GM23338 (cell line): ENCODE data around the gene COL6A1. TPM values are rescaled to one million over a fixed set of nuclear protein-coding genes. Genes with fewer than 3 reads are reported as not detected.

Source experiments
- ATAC-seq: fragments of 200-7000 bp; cut with Tn5 transposase; 3 replicates; pipeline ENCODE4 v1.9.1; 2020
- DNase-seq: peaks from one replicate; pipeline ENCODE4 v3.0.0-alpha.2; 2015; ENCODE audit warnings: low spot score
- H2AFZ ChIP-seq: fragments of 200-600 bp; sonication (generic); 2 replicates; pipeline ENCODE4 v1.8.0; 2016; ENCODE audit warnings: antibody characterized with exemption, mild to moderate bottlenecking, moderate library complexity
- H3F3A ChIP-seq: fragments of 200-600 bp; sonication (generic); replicated peaks from 2 replicates; pipeline ENCODE4 v1.8.0; 2017; ENCODE audit warnings: antibody characterized with exemption, mixed run types, low read depth
- H3K27ac ChIP-seq: fragments of 200-600 bp; sonication (generic); 2 replicates; pipeline ENCODE4 v1.6.1; 2016; ENCODE audit warnings: low read depth
- H3K27me3 ChIP-seq: fragments of 200-600 bp; sonication (generic); 2 replicates; pipeline ENCODE4 v1.8.0; 2016; ENCODE audit warnings: mild to moderate bottlenecking, mixed run types, moderate library complexity; ENCODE audit not compliant: insufficient read depth
- H3K36me3 ChIP-seq: fragments of 200-600 bp; sonication (generic); 2 replicates; pipeline ENCODE4 v1.8.0; 2016; ENCODE audit warnings: mild to moderate bottlenecking; ENCODE audit not compliant: insufficient read depth
- H3K4me1 ChIP-seq: fragments of 200-600 bp; sonication (generic); 2 replicates; pipeline ENCODE4 v1.8.0; 2016; ENCODE audit warnings: mild to moderate bottlenecking, moderate library complexity; ENCODE audit not compliant: insufficient read depth
- H3K4me2 ChIP-seq: fragments of 200-600 bp; sonication (generic); 2 replicates; pipeline ENCODE4 v1.7.1; 2017; ENCODE audit warnings: mixed run types
- H3K4me3 ChIP-seq: fragments of 200-600 bp; sonication (generic); 2 replicates; pipeline ENCODE4 v1.6.1; 2016; ENCODE audit warnings: mixed run types
- H3K79me2 ChIP-seq: fragments of 200-600 bp; sonication (generic); replicated peaks from 2 replicates; pipeline ENCODE4 v1.8.0; 2017; ENCODE audit warnings: mild to moderate bottlenecking; ENCODE audit not compliant: insufficient read depth
- H3K9me2 ChIP-seq: fragments of 200-600 bp; sonication (generic); 2 replicates; pipeline ENCODE4 v1.8.0; 2017; ENCODE audit not compliant: insufficient read depth
- H4K20me1 ChIP-seq: fragments of 200-600 bp; sonication (generic); replicated peaks from 2 replicates; pipeline ENCODE4 v1.8.0; 2017; ENCODE audit warnings: mild to moderate bottlenecking; ENCODE audit not compliant: insufficient read depth
- H3K27ac Mint-ChIP-seq: 2 replicates; pipeline ENCODE4 v1.8.0; 2020; ENCODE audit warnings: inconsistent platforms, mild to moderate bottlenecking, moderate library complexity, mixed read lengths
- H3K27me3 Mint-ChIP-seq: 3 replicates; pipeline ENCODE4 v1.8.0; 2022; ENCODE audit warnings: low read depth, mild to moderate bottlenecking, moderate library complexity, mixed read lengths, inconsistent platforms; ENCODE audit not compliant: insufficient read depth, poor library complexity
- H3K36me3 Mint-ChIP-seq: 3 replicates; pipeline ENCODE4 v1.8.0; 2021; ENCODE audit warnings: low read depth, mild to moderate bottlenecking, inconsistent platforms, moderate library complexity, mixed read lengths
- H3K4me1 Mint-ChIP-seq: 3 replicates; pipeline ENCODE4 v1.8.0; 2020; ENCODE audit warnings: mild to moderate bottlenecking, inconsistent platforms, mixed read lengths
- H3K4me3 Mint-ChIP-seq: 3 replicates; pipeline ENCODE4 v1.8.0; 2021; ENCODE audit warnings: moderate library complexity, mild to moderate bottlenecking, inconsistent platforms, mixed read lengths
- H3K9me3 Mint-ChIP-seq: 3 replicates; pipeline ENCODE4 v1.8.0; 2020; ENCODE audit warnings: moderate library complexity, mild to moderate bottlenecking, inconsistent platforms, mixed read lengths
- CREB1 ChIP-seq: fragments of 250-450 bp; sonication (Bioruptor Pico); IDR thresholded peaks from 2 replicates; pipeline ENCODE4 v1.5.0; 2020; ENCODE audit warnings: low read depth, mild to moderate bottlenecking, moderate library complexity
- EZH2 ChIP-seq: fragments of 200-600 bp; sonication (generic); IDR thresholded peaks from one replicate; pipeline ENCODE4 v1.8.0; 2017; ENCODE audit warnings: antibody characterized with exemption, mild to moderate bottlenecking, low read depth; ENCODE audit not compliant: unreplicated experiment
- EZH2phosphoT487 ChIP-seq: fragments of 200-600 bp; sonication (generic); IDR thresholded peaks from one replicate; pipeline ENCODE4 v1.8.1; 2018; ENCODE audit warnings: antibody characterized with exemption; ENCODE audit not compliant: unreplicated experiment
- JUNB ChIP-seq: IDR thresholded peaks from one replicate; pipeline ENCODE4 v1.6.1; 2016; ENCODE audit warnings: antibody characterized with exemption; ENCODE audit not compliant: unreplicated experiment
- NANOG ChIP-seq: IDR thresholded peaks from 2 replicates; pipeline ENCODE4 v1.6.1; 2016; ENCODE audit warnings: antibody characterized with exemption, borderline replicate concordance
- POLR2AphosphoS5 ChIP-seq: IDR thresholded peaks from 2 replicates; pipeline ENCODE4 v1.6.1; 2016; ENCODE audit warnings: antibody characterized with exemption, low read depth
- STAT1 ChIP-seq: IDR thresholded peaks from one replicate; pipeline ENCODE4 v1.6.1; 2016; ENCODE audit warnings: antibody characterized with exemption; ENCODE audit not compliant: unreplicated experiment
- ZNF114 ChIP-seq: fragments of 250-450 bp; sonication (Bioruptor Pico); IDR thresholded peaks from 2 replicates; pipeline ENCODE4 v1.5.0; 2020; ENCODE audit warnings: mild to moderate bottlenecking, moderate library complexity
- ZNF331 ChIP-seq: fragments of 250-450 bp; sonication (Bioruptor Pico); IDR thresholded peaks from 2 replicates; pipeline ENCODE4 v1.5.0; 2020; ENCODE audit warnings: low read depth, mild to moderate bottlenecking, moderate library complexity
- polyA plus RNA-seq: library from polyadenylated mRNA; unstranded; fragments of >200 nt; fragmentation: Nextera tagmentation; extraction: Ambion mirVana; gene quantifications from 2 replicates; pipeline ENCODE4 v1.2.1, GENCODE V29; 2016
- total RNA-seq: library from RNA; depleted of rRNA; stranded (reverse); fragments of >200 nt; shearing (Covaris generic); gene quantifications from 2 replicates; pipeline ENCODE4 v1.2.3, GENCODE V29; 2014
- TF ChIP-seq, protein P1 (sequence below): IDR thresholded peaks from 2 replicates; pipeline ENCODE4 v1.6.1; 2016; ENCODE audit warnings: antibody characterized with exemption
- TF ChIP-seq, protein P2 (sequence below), 2 experiments: fragments of 200-600 bp in 1 of 2; sonication (generic) in 1 of 2; conservative IDR thresholded peaks; 2 replicates each; pipeline versions ENCODE4 v1.5.1 to v1.6.1; 2016 to 2017; ENCODE audit warnings: antibody characterized with exemption in 2 of 2, low read depth in 2 of 2, mild to moderate bottlenecking in 2 of 2, moderate library complexity in 1 of 2
- TF ChIP-seq, protein P3 (sequence below): fragments of 250-450 bp; sonication (Bioruptor Pico); IDR thresholded peaks from 2 replicates; pipeline ENCODE4 v1.5.0; 2020; ENCODE audit warnings: mild to moderate bottlenecking, moderate library complexity

COL6A1 gene
- total and polyA plus RNA-seq, 2 experiments from 2014 or later: 76.0 to 180 TPM

DNA sequence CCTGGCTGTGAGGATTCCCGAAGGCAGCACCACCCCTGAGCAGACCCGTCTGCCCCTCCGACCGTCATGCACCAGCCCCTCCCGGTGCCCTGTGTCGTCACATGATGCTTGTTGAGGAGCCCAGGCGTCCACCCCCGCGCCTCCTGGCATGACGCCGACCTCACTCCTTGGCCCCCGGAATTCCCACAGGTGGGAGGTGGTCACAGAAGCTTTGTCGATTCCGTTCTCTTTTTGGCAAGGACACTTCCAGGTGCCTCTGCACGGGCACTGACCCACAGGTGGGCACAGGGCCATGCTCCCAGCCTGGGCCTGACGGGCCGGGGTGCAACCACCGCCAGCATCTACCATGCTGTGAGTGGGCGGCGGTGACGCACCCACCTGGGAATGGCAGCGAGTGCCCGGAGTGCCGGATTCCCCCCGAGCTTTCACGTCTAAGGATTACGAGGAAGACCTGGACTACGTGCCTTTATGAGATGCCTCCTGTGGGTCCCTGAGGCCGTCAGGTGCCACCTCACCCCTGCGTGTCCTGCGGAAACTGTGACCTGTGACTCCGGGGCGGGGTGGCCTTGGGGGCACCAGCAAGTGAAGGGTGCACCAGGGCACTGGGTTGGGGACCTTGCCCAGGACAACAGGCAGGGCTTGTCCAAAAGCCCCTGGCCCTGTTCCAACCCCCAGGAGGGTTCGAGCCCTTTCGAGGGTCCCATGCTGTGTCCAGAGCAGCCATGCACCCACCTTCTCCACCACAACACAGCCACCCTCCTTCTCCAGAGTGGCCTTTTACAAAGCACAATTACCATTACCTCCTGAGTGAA, 31.4 kb upstream of the COL6A1 start:
- H3K4me3 Mint-ChIP-seq: no peak overlapping the region
- no peaks in the 10 kb centered on the region; the same call in 2 of the 3 replicates for H3K9me3 Mint-ChIP-seq
- H3K4me1 ChIP-seq: no peaks in the 10 kb centered on the region
- H3K27me3 ChIP-seq: no peaks in the 10 kb centered on the region
- no peak overlapping the region for H3K27ac Mint-ChIP-seq
- H2AFZ ChIP-seq: no peak overlapping the region
- no peaks in the 10 kb centered on the region for H3F3A ChIP-seq
- no peak overlapping the region for H3K27ac ChIP-seq
- no peak for ATAC-seq
- H3K4me1 Mint-ChIP-seq: peaks cover 10% of the 10 kb centered on the region
- no peak for DNase-seq
- H3K36me3 Mint-ChIP-seq: no peaks in the 10 kb centered on the region; the same call in 2 of the 3 replicates
- H3K27me3 Mint-ChIP-seq: peaks cover 13% of the 10 kb centered on the region
- no peak overlapping the region for H3K4me3 ChIP-seq
- H3K9me2 ChIP-seq: no peaks in the 10 kb centered on the region
- H3K79me2 ChIP-seq: no peaks in the 10 kb centered on the region
- H3K4me2 ChIP-seq: no peak overlapping the region
- TF ChIP-seq, protein P1, sequence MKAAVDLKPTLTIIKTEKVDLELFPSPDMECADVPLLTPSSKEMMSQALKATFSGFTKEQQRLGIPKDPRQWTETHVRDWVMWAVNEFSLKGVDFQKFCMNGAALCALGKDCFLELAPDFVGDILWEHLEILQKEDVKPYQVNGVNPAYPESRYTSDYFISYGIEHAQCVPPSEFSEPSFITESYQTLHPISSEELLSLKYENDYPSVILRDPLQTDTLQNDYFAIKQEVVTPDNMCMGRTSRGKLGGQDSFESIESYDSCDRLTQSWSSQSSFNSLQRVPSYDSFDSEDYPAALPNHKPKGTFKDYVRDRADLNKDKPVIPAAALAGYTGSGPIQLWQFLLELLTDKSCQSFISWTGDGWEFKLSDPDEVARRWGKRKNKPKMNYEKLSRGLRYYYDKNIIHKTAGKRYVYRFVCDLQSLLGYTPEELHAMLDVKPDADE: no peak
- TF ChIP-seq STAT1 (no peak), CREB1 (CRISPR knock-in tag) (no peak), NANOG (no peak), EZH2phosphoT487 (no peak), ZNF331 (CRISPR knock-in tag) (no peak), EZH2 (no peak), ZNF114 (CRISPR knock-in tag) (no peak)
- TF ChIP-seq, protein P2, sequence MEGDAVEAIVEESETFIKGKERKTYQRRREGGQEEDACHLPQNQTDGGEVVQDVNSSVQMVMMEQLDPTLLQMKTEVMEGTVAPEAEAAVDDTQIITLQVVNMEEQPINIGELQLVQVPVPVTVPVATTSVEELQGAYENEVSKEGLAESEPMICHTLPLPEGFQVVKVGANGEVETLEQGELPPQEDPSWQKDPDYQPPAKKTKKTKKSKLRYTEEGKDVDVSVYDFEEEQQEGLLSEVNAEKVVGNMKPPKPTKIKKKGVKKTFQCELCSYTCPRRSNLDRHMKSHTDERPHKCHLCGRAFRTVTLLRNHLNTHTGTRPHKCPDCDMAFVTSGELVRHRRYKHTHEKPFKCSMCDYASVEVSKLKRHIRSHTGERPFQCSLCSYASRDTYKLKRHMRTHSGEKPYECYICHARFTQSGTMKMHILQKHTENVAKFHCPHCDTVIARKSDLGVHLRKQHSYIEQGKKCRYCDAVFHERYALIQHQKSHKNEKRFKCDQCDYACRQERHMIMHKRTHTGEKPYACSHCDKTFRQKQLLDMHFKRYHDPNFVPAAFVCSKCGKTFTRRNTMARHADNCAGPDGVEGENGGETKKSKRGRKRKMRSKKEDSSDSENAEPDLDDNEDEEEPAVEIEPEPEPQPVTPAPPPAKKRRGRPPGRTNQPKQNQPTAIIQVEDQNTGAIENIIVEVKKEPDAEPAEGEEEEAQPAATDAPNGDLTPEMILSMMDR (conservative IDR thresholded peaks at IDR 0.05; ENCODE audit: low read depth in 2 of 2): no peak
- no peaks in the 10 kb centered on the region for H3K36me3 ChIP-seq
- H4K20me1 ChIP-seq: no peaks in the 10 kb centered on the region

DNA sequence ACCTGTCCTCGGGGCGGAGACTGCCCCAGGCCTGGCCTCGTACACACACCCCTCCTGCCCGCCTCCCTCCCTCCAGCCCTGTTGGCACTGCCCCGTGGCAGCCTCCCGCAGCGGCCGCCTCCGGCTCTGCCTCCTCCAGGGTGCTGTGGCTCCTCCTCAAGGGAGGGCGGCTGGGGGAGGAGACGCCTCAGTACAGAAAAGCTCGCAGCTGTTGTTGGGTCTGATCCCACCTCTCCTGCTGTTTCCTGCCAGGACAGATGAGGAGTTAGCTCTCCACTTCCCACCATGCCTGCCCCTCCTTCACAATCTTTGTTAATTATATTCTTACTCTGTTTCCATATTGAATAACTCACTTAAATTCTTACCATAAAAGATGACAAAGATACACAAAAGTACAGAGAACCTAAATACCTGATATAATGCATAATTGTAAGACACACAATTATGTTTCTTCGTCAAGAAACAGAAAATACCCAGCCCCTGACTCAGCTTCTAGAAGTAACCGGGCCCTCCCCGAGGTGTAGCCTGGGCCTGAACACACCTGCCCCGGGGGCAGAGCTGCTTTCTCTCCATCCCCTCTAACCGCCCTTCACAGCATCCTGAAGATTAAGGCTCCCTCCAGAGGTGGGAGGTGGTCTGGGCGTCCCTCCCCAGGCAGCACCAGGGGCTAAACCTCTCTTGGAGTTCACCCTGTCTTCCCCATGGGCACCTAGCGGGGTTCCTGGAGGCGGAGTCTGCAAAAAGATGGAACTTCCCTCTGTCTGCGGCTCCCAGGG, 30.6 kb upstream of the COL6A1 start:
- peak; percentile 51 for ATAC-seq
- no peak overlapping the region for H3K27ac Mint-ChIP-seq
- Histone ChIP-seq H3F3A (no peaks in the 10 kb centered on the region), H3K27me3 (no peaks in the 10 kb centered on the region), H3K4me1 (no peaks in the 10 kb centered on the region), H3K4me3 (no peak overlapping the region), H2AFZ (no peak overlapping the region), H4K20me1 (no peaks in the 10 kb centered on the region), H3K4me2 (no peak overlapping the region), H3K79me2 (no peaks in the 10 kb centered on the region), H3K9me2 (no peaks in the 10 kb centered on the region), H3K36me3 (no peaks in the 10 kb centered on the region), H3K27ac (no peak overlapping the region)
- H3K4me1 Mint-ChIP-seq: peaks cover 10% of the 10 kb centered on the region
- DNase-seq: no peak
- H3K9me3 Mint-ChIP-seq: no peaks in the 10 kb centered on the region; the same call in 2 of the 3 replicates
- peaks cover 13% of the 10 kb centered on the region for H3K27me3 Mint-ChIP-seq
- H3K36me3 Mint-ChIP-seq: no peaks in the 10 kb centered on the region; the same call in 2 of the 3 replicates
- no peak overlapping the region for H3K4me3 Mint-ChIP-seq
- TF ChIP-seq EZH2 (no peak), POLR2AphosphoS5 (no peak), JUNB (no peak)
- TF ChIP-seq, protein P3, sequence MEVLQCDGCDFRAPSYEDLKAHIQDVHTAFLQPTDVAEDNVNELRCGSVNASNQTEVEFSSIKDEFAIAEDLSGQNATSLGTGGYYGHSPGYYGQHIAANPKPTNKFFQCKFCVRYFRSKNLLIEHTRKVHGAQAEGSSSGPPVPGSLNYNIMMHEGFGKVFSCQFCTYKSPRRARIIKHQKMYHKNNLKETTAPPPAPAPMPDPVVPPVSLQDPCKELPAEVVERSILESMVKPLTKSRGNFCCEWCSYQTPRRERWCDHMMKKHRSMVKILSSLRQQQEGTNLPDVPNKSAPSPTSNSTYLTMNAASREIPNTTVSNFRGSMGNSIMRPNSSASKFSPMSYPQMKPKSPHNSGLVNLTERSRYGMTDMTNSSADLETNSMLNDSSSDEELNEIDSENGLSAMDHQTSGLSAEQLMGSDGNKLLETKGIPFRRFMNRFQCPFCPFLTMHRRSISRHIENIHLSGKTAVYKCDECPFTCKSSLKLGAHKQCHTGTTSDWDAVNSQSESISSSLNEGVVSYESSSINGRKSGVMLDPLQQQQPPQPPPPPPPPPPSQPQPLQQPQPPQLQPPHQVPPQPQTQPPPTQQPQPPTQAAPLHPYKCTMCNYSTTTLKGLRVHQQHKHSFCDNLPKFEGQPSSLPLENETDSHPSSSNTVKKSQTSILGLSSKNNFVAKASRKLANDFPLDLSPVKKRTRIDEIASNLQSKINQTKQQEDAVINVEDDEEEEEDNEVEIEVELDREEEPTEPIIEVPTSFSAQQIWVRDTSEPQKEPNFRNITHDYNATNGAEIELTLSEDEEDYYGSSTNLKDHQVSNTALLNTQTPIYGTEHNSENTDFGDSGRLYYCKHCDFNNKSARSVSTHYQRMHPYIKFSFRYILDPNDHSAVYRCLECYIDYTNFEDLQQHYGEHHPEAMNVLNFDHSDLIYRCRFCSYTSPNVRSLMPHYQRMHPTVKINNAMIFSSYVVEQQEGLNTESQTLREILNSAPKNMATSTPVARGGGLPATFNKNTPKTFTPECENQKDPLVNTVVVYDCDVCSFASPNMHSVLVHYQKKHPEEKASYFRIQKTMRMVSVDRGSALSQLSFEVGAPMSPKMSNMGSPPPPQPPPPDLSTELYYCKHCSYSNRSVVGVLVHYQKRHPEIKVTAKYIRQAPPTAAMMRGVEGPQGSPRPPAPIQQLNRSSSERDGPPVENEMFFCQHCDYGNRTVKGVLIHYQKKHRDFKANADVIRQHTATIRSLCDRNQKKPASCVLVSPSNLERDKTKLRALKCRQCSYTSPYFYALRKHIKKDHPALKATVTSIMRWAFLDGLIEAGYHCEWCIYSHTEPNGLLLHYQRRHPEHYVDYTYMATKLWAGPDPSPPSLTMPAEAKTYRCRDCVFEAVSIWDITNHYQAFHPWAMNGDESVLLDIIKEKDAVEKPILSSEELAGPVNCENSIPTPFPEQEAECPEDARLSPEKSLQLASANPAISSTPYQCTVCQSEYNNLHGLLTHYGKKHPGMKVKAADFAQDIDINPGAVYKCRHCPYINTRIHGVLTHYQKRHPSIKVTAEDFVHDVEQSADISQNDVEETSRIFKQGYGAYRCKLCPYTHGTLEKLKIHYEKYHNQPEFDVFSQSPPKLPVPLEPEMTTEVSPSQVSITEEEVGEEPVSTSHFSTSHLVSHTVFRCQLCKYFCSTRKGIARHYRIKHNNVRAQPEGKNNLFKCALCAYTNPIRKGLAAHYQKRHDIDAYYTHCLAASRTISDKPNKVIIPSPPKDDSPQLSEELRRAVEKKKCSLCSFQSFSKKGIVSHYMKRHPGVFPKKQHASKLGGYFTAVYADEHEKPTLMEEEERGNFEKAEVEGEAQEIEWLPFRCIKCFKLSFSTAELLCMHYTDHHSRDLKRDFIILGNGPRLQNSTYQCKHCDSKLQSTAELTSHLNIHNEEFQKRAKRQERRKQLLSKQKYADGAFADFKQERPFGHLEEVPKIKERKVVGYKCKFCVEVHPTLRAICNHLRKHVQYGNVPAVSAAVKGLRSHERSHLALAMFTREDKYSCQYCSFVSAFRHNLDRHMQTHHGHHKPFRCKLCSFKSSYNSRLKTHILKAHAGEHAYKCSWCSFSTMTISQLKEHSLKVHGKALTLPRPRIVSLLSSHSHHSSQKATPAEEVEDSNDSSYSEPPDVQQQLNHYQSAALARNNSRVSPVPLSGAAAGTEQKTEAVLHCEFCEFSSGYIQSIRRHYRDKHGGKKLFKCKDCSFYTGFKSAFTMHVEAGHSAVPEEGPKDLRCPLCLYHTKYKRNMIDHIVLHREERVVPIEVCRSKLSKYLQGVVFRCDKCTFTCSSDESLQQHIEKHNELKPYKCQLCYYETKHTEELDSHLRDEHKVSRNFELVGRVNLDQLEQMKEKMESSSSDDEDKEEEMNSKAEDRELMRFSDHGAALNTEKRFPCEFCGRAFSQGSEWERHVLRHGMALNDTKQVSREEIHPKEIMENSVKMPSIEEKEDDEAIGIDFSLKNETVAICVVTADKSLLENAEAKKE (CRISPR knock-in tag): no peak
